ENCODE measurements around the gene SIRT2. TPM values are rescaled to one million over a fixed set of nuclear protein-coding genes. Genes with fewer than 3 reads are reported as not detected.

Gene SIRT2
- polyA plus RNA-seq, 3 donors = 57.5 to 65.9 (median 64.3) TPM

DNA sequence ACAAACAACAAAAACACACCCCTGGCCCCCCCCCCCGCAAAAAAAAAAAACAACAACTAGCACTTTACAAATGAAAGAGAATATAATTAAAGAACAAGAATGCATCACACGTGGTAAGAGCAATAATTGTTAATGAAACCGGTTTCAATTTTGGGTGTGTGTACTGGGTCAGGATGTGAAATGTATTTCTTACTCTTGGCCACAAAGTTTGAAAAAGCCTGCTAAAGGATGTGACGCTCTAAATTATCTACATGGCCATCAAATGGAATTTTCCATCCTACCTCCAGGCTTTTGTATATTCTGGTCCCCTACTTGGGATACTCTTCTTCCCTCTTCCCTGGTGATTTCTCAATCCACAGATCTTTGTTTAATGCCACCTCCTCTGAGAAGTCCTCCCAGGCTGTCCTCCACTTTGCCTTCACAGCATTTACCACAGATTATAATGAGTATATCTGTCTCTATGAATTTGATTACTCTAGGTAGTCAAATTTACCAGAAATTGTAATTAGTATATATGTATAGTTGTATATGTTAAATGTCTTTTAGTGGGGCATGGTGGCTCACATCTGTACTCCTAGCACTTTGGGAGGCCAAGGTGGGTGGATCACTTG is 29.1 kb upstream of the SIRT2 start:
- Histone ChIP-seq H3K79me2 (ENCODE audit: insufficient read depth, low read length) (peaks cover 27% of the 10 kb centered on the region), H4K20me1 (ENCODE audit: insufficient read depth, low read length) (no peaks in the 10 kb centered on the region), H3K27ac (ENCODE audit: low read depth in 1 of 2, low read length in 2 of 2) (no peak overlapping the region), H3K4me3 (replicated peaks in 1 of 3; ENCODE audit: low read depth in 2 of 3, low read length in 3 of 3) (no peak overlapping the region), H3K9me3 (replicated peaks in 1 of 2; ENCODE audit: control insufficient read depth in 1 of 2, insufficient read depth in 1 of 2, low read length in 2 of 2) (no peaks in the 10 kb centered on the region), H3K9ac (ENCODE audit: insufficient read depth, low read length, poor library complexity, severe bottlenecking) (no peak overlapping the region), H3K36me3 (replicated peaks in 1 of 2; ENCODE audit: control insufficient read depth in 1 of 2, insufficient read depth in 2 of 2, low read length in 2 of 2) (peaks cover 25 to 31% of the 10 kb centered on the region in 2 donors), H2AFZ (ENCODE audit: insufficient read depth, low read depth, low read length, poor library complexity, severe bottlenecking) (no peak overlapping the region), H3K27me3 (ENCODE audit: control insufficient read depth in 2 of 2, insufficient read depth in 2 of 2, low read length in 2 of 2) (no peaks in the 10 kb centered on the region), H3K4me2 (replicated peaks; ENCODE audit: extremely low read depth, low read length, poor library complexity, severe bottlenecking) (no peak overlapping the region), H3K4me1 (ENCODE audit: control insufficient read depth in 1 of 2, insufficient read depth in 2 of 2, low read length in 2 of 2) (peaks cover 16 to 25% of the 10 kb centered on the region in 2 donors)
- Mint-ChIP-seq H3K4me3 (no peak overlapping the region), H3K27ac (peak overlapping the region in 3 of 7 donors; percentile 22 to 40 (median 36)), H3K36me3 (peaks cover 30 to 48% of the 10 kb centered on the region in 2 donors), H3K27me3 (ENCODE audit: low read depth in 3 of 3) (no peaks in the 10 kb centered on the region), H3K4me1 (peaks cover 15% of the 10 kb centered on the region), H3K9me3 (peaks cover 0 to 3% (median 1%) of the 10 kb centered on the region in 7 donors)
- TF ChIP-seq CTCF (IDR thresholded peaks at IDR 0.05) = no peak
- whole genome bisulfite sequencing (ENCODE audit: insufficient coverage) = no CpG with 5 or more reads among the region's 4 CpGs
- DNase-seq = no peak
- intact Hi-C loops (cut with micrococcal nuclease) = loop anchor here in 1 of 2 donors (10.0 kb wide), 2 partner anchors 194 to 524 kb away; partner anchors contain the start of gene FAM98C

DNA sequence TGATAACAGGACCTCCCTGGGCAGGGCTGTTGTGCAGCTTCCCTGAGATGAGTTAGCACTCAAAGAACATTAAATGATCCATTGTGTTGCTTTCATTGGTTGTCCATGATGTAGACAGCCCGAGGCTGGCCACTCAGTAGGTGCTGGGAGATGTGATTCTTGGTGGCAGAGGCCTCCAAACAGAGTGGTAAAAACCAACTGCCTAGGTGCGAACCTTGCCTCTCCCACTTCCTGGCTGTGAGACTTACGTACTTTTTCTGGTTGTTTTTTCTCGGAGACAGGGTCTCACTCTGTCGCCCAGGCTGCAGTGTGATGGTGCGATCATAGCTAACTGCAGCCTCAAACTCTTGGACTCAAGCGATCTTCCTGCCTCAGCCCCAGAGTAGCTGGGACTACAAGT is 25.0 kb upstream of the SIRT2 start:
- no peak for DNase-seq
- no peak overlapping the region for H3K27ac ChIP-seq (ENCODE audit: low read depth in 1 of 2, low read length in 2 of 2)
- H3K27ac Mint-ChIP-seq = peak overlapping the region in 1 of 7 donors; percentile 4

More for the DNA sequence above, 25.0 kb upstream of the SIRT2 start:
- Mint-ChIP-seq H3K36me3 (peaks cover 35 to 54% of the 10 kb centered on the region in 2 donors), H3K9me3 (peaks cover 0 to 4% (median 0%) of the 10 kb centered on the region in 7 donors), H3K4me1 (peaks cover under 1% of the 10 kb centered on the region), H3K4me3 (no peak overlapping the region), H3K27me3 (ENCODE audit: low read depth in 3 of 3) (no peaks in the 10 kb centered on the region)
- WGBS (ENCODE audit: insufficient coverage) = 98% methylated on average over 7 of the region's 7 CpGs
- H3K27me3 ChIP-seq (ENCODE audit: control insufficient read depth in 2 of 2, insufficient read depth in 2 of 2, low read length in 2 of 2) = no peaks in the 10 kb centered on the region
- H3K4me3 ChIP-seq (replicated peaks in 1 of 3; ENCODE audit: low read depth in 2 of 3, low read length in 3 of 3) = no peak overlapping the region
- TF ChIP-seq CTCF (IDR thresholded peaks at IDR 0.05) = no peak
- peaks cover 5% of the 10 kb centered on the region for H3K79me2 ChIP-seq (ENCODE audit: insufficient read depth, low read length)
- H3K36me3 ChIP-seq (replicated peaks in 1 of 2; ENCODE audit: control insufficient read depth in 1 of 2, insufficient read depth in 2 of 2, low read length in 2 of 2) = peaks cover 24 to 34% of the 10 kb centered on the region in 2 donors
- H3K9ac ChIP-seq (ENCODE audit: insufficient read depth, low read length, poor library complexity, severe bottlenecking) = no peak overlapping the region
- intact Hi-C loops (cut with micrococcal nuclease) = loop anchor here in 1 of 2 donors (10.0 kb wide), 2 partner anchors 190 to 520 kb away; partner anchors contain the start of gene FAM98C
- no peak overlapping the region for H2AFZ ChIP-seq (ENCODE audit: insufficient read depth, low read depth, low read length, poor library complexity, severe bottlenecking)
- H3K4me2 ChIP-seq (replicated peaks; ENCODE audit: extremely low read depth, low read length, poor library complexity, severe bottlenecking) = no peak overlapping the region
- H4K20me1 ChIP-seq (ENCODE audit: insufficient read depth, low read length) = no peaks in the 10 kb centered on the region
- H3K4me1 ChIP-seq (ENCODE audit: control insufficient read depth in 1 of 2, insufficient read depth in 2 of 2, low read length in 2 of 2) = peaks cover under 1 to 2% of the 10 kb centered on the region in 2 donors
- H3K9me3 ChIP-seq (replicated peaks in 1 of 2; ENCODE audit: control insufficient read depth in 1 of 2, insufficient read depth in 1 of 2, low read length in 2 of 2) = no peaks in the 10 kb centered on the region
